ENCODE data around the gene PDGFC.

PDGFC gene

GRCh38 chr4:156811286-156811685 lies 160.3 kb downstream of the PDGFC start:
- Histone ChIP-seq H2AFZ (ENCODE audit: low read length) (no peak overlapping the region), H3K4me1 (ENCODE audit: low read length) (no peaks in the 10 kb centered on the region), H3K36me3 (replicated peaks; ENCODE audit: insufficient read depth, low read length) (no peaks in the 10 kb centered on the region), H3K9me3 (replicated peaks; ENCODE audit: insufficient read depth, low read length) (no peaks in the 10 kb centered on the region), H3K79me2 (ENCODE audit: low read length) (no peaks in the 10 kb centered on the region), H3K27me3 (replicated peaks; ENCODE audit: insufficient read depth, low read length) (no peaks in the 10 kb centered on the region), H4K20me1 (ENCODE audit: insufficient read depth, low read length) (no peaks in the 10 kb centered on the region), H3K9me2 (replicated peaks; ENCODE audit: insufficient read depth, low read length) (no peaks in the 10 kb centered on the region), H3K27ac (ENCODE audit: low read length) (no peak overlapping the region), H3K9ac (ENCODE audit: low read length) (no peak overlapping the region), H3K4me2 (ENCODE audit: low read depth, low read length) (no peak overlapping the region), H3F3A (ENCODE audit: insufficient read depth, low read length) (no peaks in the 10 kb centered on the region), H3K4me3 (ENCODE audit: low read length) (no peak overlapping the region)
- TF ChIP-seq EZH2phosphoT487 (IDR thresholded peaks at IDR 0.05; ENCODE audit: low read length) (no peak), CTCF (IDR thresholded peaks at IDR 0.05; ENCODE audit: low read length) (no peak), EZH2 (optimal IDR thresholded peaks at IDR 0.05; ENCODE audit: low read depth, low read length) (no peak)
- no peak for DNase-seq

GRCh38 chr4:156805696-156806095 lies 165.9 kb downstream of the PDGFC start:
- no peak overlapping the region for H2AFZ ChIP-seq (ENCODE audit: low read length)
- no peaks in the 10 kb centered on the region for H3K4me1 ChIP-seq (ENCODE audit: low read length)
- H3K36me3 ChIP-seq (replicated peaks; ENCODE audit: insufficient read depth, low read length): no peaks in the 10 kb centered on the region
- no peak overlapping the region for H3K4me3 ChIP-seq (ENCODE audit: low read length)
- H3K27ac ChIP-seq (ENCODE audit: low read length): no peak overlapping the region
- no peak overlapping the region for H3K4me2 ChIP-seq (ENCODE audit: low read depth, low read length)
- H3K9me2 ChIP-seq (replicated peaks; ENCODE audit: insufficient read depth, low read length): no peaks in the 10 kb centered on the region
- DNase-seq: no peak
- H3K9ac ChIP-seq (ENCODE audit: low read length): no peak overlapping the region
- H4K20me1 ChIP-seq (ENCODE audit: insufficient read depth, low read length): no peaks in the 10 kb centered on the region
- no peaks in the 10 kb centered on the region for H3F3A ChIP-seq (ENCODE audit: insufficient read depth, low read length)
- no peaks in the 10 kb centered on the region for H3K9me3 ChIP-seq (replicated peaks; ENCODE audit: insufficient read depth, low read length)
- no peaks in the 10 kb centered on the region for H3K27me3 ChIP-seq (replicated peaks; ENCODE audit: insufficient read depth, low read length)
- no peaks in the 10 kb centered on the region for H3K79me2 ChIP-seq (ENCODE audit: low read length)
- TF ChIP-seq EZH2phosphoT487 (IDR thresholded peaks at IDR 0.05; ENCODE audit: low read length): no peak
- TF ChIP-seq CTCF (IDR thresholded peaks at IDR 0.05; ENCODE audit: low read length): no peak
- TF ChIP-seq EZH2 (optimal IDR thresholded peaks at IDR 0.05; ENCODE audit: low read depth, low read length): no peak

- TF ChIP-seq EZH2 (optimal IDR thresholded peaks at IDR 0.05; ENCODE audit: low read depth, low read length) (no peak), CTCF (IDR thresholded peaks at IDR 0.05; ENCODE audit: low read length) (no peak), EZH2phosphoT487 (IDR thresholded peaks at IDR 0.05; ENCODE audit: low read length) (no peak)
- DNase-seq: no peak
- no peaks in the 10 kb centered on the region for H3K9me2 ChIP-seq (replicated peaks; ENCODE audit: insufficient read depth, low read length)
- no peak overlapping the region for H2AFZ ChIP-seq (ENCODE audit: low read length)
- H3K79me2 ChIP-seq (ENCODE audit: low read length): no peaks in the 10 kb centered on the region
- H3K9me3 ChIP-seq (replicated peaks; ENCODE audit: insufficient read depth, low read length): no peaks in the 10 kb centered on the region
- no peak overlapping the region for H3K4me3 ChIP-seq (ENCODE audit: low read length)
- no peak overlapping the region for H3K4me2 ChIP-seq (ENCODE audit: low read depth, low read length)
- H3K36me3 ChIP-seq (replicated peaks; ENCODE audit: insufficient read depth, low read length): no peaks in the 10 kb centered on the region
- H3K27me3 ChIP-seq (replicated peaks; ENCODE audit: insufficient read depth, low read length): no peaks in the 10 kb centered on the region
- H3K9ac ChIP-seq (ENCODE audit: low read length): no peak overlapping the region
- H3F3A ChIP-seq (ENCODE audit: insufficient read depth, low read length): no peaks in the 10 kb centered on the region
- H3K4me1 ChIP-seq (ENCODE audit: low read length): no peaks in the 10 kb centered on the region
- H4K20me1 ChIP-seq (ENCODE audit: insufficient read depth, low read length): no peaks in the 10 kb centered on the region
- no peak overlapping the region for H3K27ac ChIP-seq (ENCODE audit: low read length)
Observed at GRCh38 chr4:156803056-156803455, 168.5 kb downstream of the PDGFC start.

Data from MM.1S (cell line).